ENCODE data around the gene EML6.

EML6 gene

GRCh38 chr2:54770211-54770610, 46.7 kb downstream of the EML6 start:
- no peak for TF ChIP-seq POLR2AphosphoS5 (IDR thresholded peaks at IDR 0.05; ENCODE audit: low read depth, low read length)
- TF ChIP-seq REST (IDR thresholded peaks at IDR 0.05; ENCODE audit: insufficient read depth in 1 of 2, low read depth in 2 of 2, low read length in 2 of 2): no peak
- no peak for TF ChIP-seq FOXP2 (optimal IDR thresholded peaks at IDR 0.05; ENCODE audit: borderline replicate concordance, extremely low read depth, extremely low read length, insufficient read depth)
- TF ChIP-seq TAF1 (IDR thresholded peaks at IDR 0.05; ENCODE audit: borderline replicate concordance, insufficient read depth, low read length): no peak
- TF ChIP-seq SIN3A (IDR thresholded peaks at IDR 0.05; ENCODE audit: borderline replicate concordance, insufficient read depth, low read length): no peak

DNA sequence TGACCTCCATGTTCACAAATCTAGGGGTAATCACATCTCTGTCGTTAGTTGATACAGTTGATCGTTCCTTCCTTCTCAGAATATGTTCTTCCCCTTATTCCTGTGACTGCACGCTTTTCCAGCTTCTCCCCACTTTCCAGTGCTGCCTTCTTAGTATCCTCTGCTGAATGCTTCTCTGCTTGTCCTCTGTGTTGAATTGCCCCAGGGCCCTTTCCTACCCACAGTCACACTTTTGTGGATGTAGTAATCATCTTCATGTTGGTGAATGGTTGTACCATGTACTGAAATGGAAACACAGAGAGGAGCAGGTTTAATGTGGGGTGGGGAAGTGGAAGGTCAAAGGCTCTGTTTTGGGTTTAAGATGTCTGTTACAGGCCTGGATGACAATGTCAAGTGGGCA, 47.2 kb downstream of the EML6 start:
- TF ChIP-seq TAF1 (IDR thresholded peaks at IDR 0.05; ENCODE audit: borderline replicate concordance, insufficient read depth, low read length): no peak
- TF ChIP-seq REST (IDR thresholded peaks at IDR 0.05; ENCODE audit: insufficient read depth in 1 of 2, low read depth in 2 of 2, low read length in 2 of 2): no peak

- TF ChIP-seq SIN3A (IDR thresholded peaks at IDR 0.05; ENCODE audit: borderline replicate concordance, insufficient read depth, low read length): no peak
These were observed 47.9 kb downstream of the EML6 start for GRCh38 chr2:54771166-54771885.

GRCh38 chr2:54772110-54772509, 48.6 kb downstream of the EML6 start:
- TF ChIP-seq REST (IDR thresholded peaks at IDR 0.05; ENCODE audit: insufficient read depth in 1 of 2, low read depth in 2 of 2, low read length in 2 of 2) (no peak), POLR2AphosphoS5 (IDR thresholded peaks at IDR 0.05; ENCODE audit: low read depth, low read length) (no peak), TAF1 (IDR thresholded peaks at IDR 0.05; ENCODE audit: borderline replicate concordance, insufficient read depth, low read length) (no peak), SIN3A (IDR thresholded peaks at IDR 0.05; ENCODE audit: borderline replicate concordance, insufficient read depth, low read length) (no peak), FOXP2 (optimal IDR thresholded peaks at IDR 0.05; ENCODE audit: borderline replicate concordance, extremely low read depth, extremely low read length, insufficient read depth) (no peak)

DNA sequence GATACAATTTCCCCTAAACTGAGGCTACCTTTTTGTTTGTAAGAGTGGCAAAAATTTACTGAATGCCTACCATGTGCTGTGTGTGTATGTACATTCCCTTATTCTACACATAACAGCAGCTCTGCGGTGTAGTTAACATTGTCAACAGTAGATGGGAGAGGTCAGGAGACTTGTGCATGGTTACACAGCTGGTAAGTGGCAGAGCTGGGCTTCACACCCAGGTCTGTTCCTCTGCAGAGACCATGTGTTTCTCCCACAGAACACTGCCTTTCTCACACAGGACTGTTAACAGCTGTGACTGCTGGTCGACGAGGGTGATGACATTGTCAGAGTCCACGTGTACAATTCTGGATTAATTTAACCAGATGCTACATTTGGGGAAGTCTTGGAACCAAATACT, 49.1 kb downstream of the EML6 start:
- TF ChIP-seq FOXP2 (optimal IDR thresholded peaks at IDR 0.05; ENCODE audit: borderline replicate concordance, extremely low read depth, extremely low read length, insufficient read depth) (no peak), REST (IDR thresholded peaks at IDR 0.05; ENCODE audit: insufficient read depth in 1 of 2, low read depth in 2 of 2, low read length in 2 of 2) (no peak), POLR2AphosphoS5 (IDR thresholded peaks at IDR 0.05; ENCODE audit: low read depth, low read length) (no peak), SIN3A (IDR thresholded peaks at IDR 0.05; ENCODE audit: borderline replicate concordance, insufficient read depth, low read length) (no peak), TAF1 (IDR thresholded peaks at IDR 0.05; ENCODE audit: borderline replicate concordance, insufficient read depth, low read length) (no peak)
